SH-SY5Y (cell line): Measurements from ENCODE around the gene SEMA4A.

Experiments used
- GATA2 ChIP-seq: IDR thresholded peaks from 2 replicates; pipeline ENCODE4 v1.6.1; 2011; ENCODE audit warnings: mild to moderate bottlenecking, low read depth, low read length
- GATA3 ChIP-seq: IDR thresholded peaks from 2 replicates; pipeline ENCODE4 v1.6.1; 2011; ENCODE audit warnings: low read depth, mild to moderate bottlenecking, low read length, moderate library complexity

GRCh38 chr1:156124557-156125483 lies 28.6 kb upstream of the SEMA4A start:
- TF ChIP-seq GATA2 (no peak), GATA3 (no peak)
